Liver (tissue), 3 donors: ENCODE data around the gene EMID1.

Source experiments
- GABPA ChIP-seq, 2 donors: IDR thresholded peaks in 1 of 2; conservative IDR thresholded peaks in 1 of 2; 2 replicates each; pipeline ENCODE4 v1.6.1; 2016; ENCODE audit warnings: antibody characterized with exemption in 2 of 2, mild to moderate bottlenecking in 1 of 2, moderate library complexity in 1 of 2
- RAD21 ChIP-seq, 2 donors: IDR thresholded peaks; 2 replicates each; pipeline ENCODE4 v1.6.1; 2016; ENCODE audit warnings: antibody characterized with exemption in 2 of 2, mild to moderate bottlenecking in 2 of 2
- YY1 ChIP-seq: IDR thresholded peaks from 2 replicates; pipeline ENCODE4 v1.6.1; 2016; ENCODE audit warnings: antibody characterized with exemption, mild to moderate bottlenecking
- TF ChIP-seq, protein P1 (sequence below): fragments of 150-350 bp; IDR thresholded peaks from 2 replicates; pipeline ENCODE4 v1.5.1; 2017; ENCODE audit warnings: improper control_type of control experiment, low read depth, low read length; ENCODE audit not compliant: missing input control
- TF ChIP-seq, protein P2 (sequence below): IDR thresholded peaks from 2 replicates; pipeline ENCODE4 v1.6.1; 2016; ENCODE audit warnings: antibody characterized with exemption
- donor health status: healthy.
- donor health status: healthy.

DNA sequence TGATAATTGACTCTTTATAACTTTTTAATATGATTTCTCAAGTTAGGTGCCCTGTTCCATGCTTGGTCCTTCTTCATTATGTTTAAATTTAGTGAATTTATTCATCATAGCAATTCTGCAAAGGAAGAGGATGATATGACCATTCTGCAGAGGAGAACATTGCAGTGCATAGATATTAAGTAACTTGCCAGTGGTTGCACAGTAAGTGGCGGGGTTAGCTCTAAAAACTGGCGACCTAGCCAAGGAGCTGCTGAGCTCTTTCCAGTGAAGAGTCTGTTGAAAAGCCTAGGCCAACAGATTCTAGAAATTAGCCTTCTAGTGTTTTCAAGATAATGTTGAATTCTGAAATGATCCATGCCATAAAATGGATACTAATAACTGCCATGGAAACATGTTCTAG lies 66.9 kb downstream of the EMID1 start:
- TF ChIP-seq, protein P1, sequence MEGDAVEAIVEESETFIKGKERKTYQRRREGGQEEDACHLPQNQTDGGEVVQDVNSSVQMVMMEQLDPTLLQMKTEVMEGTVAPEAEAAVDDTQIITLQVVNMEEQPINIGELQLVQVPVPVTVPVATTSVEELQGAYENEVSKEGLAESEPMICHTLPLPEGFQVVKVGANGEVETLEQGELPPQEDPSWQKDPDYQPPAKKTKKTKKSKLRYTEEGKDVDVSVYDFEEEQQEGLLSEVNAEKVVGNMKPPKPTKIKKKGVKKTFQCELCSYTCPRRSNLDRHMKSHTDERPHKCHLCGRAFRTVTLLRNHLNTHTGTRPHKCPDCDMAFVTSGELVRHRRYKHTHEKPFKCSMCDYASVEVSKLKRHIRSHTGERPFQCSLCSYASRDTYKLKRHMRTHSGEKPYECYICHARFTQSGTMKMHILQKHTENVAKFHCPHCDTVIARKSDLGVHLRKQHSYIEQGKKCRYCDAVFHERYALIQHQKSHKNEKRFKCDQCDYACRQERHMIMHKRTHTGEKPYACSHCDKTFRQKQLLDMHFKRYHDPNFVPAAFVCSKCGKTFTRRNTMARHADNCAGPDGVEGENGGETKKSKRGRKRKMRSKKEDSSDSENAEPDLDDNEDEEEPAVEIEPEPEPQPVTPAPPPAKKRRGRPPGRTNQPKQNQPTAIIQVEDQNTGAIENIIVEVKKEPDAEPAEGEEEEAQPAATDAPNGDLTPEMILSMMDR = no peak
- TF ChIP-seq, protein P2, sequence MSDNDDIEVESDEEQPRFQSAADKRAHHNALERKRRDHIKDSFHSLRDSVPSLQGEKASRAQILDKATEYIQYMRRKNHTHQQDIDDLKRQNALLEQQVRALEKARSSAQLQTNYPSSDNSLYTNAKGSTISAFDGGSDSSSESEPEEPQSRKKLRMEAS = no peak
- TF ChIP-seq YY1 (no peak), RAD21 (IDR thresholded peaks at IDR 0.05) (no peak), GABPA (IDR thresholded peaks at IDR 0.05 in 1 of 2, conservative IDR thresholded peaks at IDR 0.05 in 1 of 2) (no peak)
